Activated T-cell treated with anti-CD3 and anti-CD28 coated beads, Interleukin-2, amount 50 U/mL, for 4 hours (primary cell): ENCODE measurements around the gene CCDC85C. TPM values are rescaled to one million over a fixed set of nuclear protein-coding genes. Genes with fewer than 3 reads are reported as not detected.
A peak's percentile ranks its signal among the peaks of the same experiment; 100 is the strongest.

Source experiments
- ATAC-seq, 2 donors: fragments of 200-7000 bp; cut with Tn5 transposase; one replicate each; pipeline ENCODE4 v1.10.0; 2021
- DNase-seq: peaks from one replicate; pipeline ENCODE4 v3.0.0-alpha.2; 2020
- H3K27me3 Mint-ChIP-seq: one replicate; pipeline ENCODE4 v1.8.0; 2021; ENCODE audit warnings: low read depth, mixed read lengths
- H3K36me3 Mint-ChIP-seq: one replicate; pipeline ENCODE4 v1.8.0; 2022; ENCODE audit warnings: mixed read lengths; ENCODE audit not compliant: insufficient read depth
- H3K4me1 Mint-ChIP-seq: one replicate; pipeline ENCODE4 v1.8.0; 2021; ENCODE audit warnings: low read depth, mixed read lengths
- H3K4me3 Mint-ChIP-seq: one replicate; pipeline ENCODE4 v1.8.0; 2021; ENCODE audit warnings: mild to moderate bottlenecking, moderate library complexity, mixed read lengths
- H3K9me3 Mint-ChIP-seq: one replicate; pipeline ENCODE4 v1.8.0; 2021; ENCODE audit warnings: mixed read lengths
- total RNA-seq, 3 donors: library from RNA; stranded (reverse); gene quantifications; one replicate each; pipeline ENCODE4 v1.2.1, GENCODE V29; 2021

Gene CCDC85C
- total RNA-seq, 3 donors from 2014 or later = 3.8 to 11.1 (median 3.8) TPM

- Mint-ChIP-seq H3K27me3 (no peaks in the 10 kb centered on the region), H3K36me3 (no peaks in the 10 kb centered on the region), H3K9me3 (no peaks in the 10 kb centered on the region), H3K4me1 (peaks cover 2% of the 10 kb centered on the region), H3K4me3 (no peak overlapping the region)
- ATAC-seq = no peak
- no peak for DNase-seq
These were observed 57.6 kb downstream of the CCDC85C start for GRCh38 chr14:99546234-99546879.

DNA sequence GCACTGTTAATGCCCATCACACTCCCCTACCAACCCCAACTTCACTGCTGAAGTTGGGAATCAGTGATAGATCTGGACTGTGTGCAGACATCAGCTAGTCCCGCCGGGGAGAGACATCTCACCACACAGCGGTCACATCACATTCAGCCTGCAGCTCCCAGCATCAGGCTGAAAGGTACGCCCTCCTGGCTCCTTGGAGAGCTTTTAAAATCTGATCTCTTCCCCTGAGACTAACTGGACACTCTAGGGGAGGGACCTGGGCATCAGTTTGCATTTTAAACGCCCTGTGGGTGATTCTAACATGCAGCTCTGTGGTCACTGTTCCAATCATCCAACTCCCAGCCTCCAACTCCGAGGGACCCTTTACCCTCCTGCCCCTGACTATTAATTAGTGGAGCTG is 58.4 kb downstream of the CCDC85C start:
- H3K9me3 Mint-ChIP-seq = no peaks in the 10 kb centered on the region
- no peaks in the 10 kb centered on the region for H3K27me3 Mint-ChIP-seq
- no peak for DNase-seq
- ATAC-seq = no peak
- no peaks in the 10 kb centered on the region for H3K36me3 Mint-ChIP-seq
- H3K4me3 Mint-ChIP-seq = no peak overlapping the region
- peaks cover 2% of the 10 kb centered on the region for H3K4me1 Mint-ChIP-seq

GRCh38 chr14:99544991-99545390 is 59.0 kb downstream of the CCDC85C start:
- no peaks in the 10 kb centered on the region for H3K36me3 Mint-ChIP-seq
- H3K4me1 Mint-ChIP-seq = peaks cover 2% of the 10 kb centered on the region
- no peak overlapping the region for H3K4me3 Mint-ChIP-seq
- no peaks in the 10 kb centered on the region for H3K27me3 Mint-ChIP-seq
- H3K9me3 Mint-ChIP-seq = no peaks in the 10 kb centered on the region
- ATAC-seq = no peak
- no peak for DNase-seq

DNA sequence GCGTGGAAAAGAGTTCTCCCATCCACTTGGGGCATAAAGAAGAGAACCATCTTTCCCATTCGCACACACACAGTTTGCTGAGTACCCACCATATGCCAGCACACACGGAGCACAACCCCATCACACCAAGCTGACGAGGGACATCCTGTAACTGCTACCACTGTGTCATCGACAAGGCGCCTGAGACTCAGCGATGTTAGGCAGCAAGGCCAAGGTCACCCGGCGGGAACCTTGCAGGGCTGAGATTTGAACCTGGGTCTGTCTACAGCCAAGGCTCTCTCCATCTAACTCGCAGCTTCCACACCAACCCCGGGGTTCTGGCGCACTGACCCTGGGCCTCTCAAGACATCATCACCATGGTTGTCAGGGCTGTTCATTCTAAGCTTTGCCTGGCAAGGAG is 60.0 kb downstream of the CCDC85C start:
- ATAC-seq (no peak), DNase-seq (no peak)
- no peak overlapping the region for H3K4me3 Mint-ChIP-seq
- no peaks in the 10 kb centered on the region for H3K9me3 Mint-ChIP-seq
- H3K36me3 Mint-ChIP-seq = no peaks in the 10 kb centered on the region
- peaks cover 2% of the 10 kb centered on the region for H3K4me1 Mint-ChIP-seq
- no peaks in the 10 kb centered on the region for H3K27me3 Mint-ChIP-seq

DNA sequence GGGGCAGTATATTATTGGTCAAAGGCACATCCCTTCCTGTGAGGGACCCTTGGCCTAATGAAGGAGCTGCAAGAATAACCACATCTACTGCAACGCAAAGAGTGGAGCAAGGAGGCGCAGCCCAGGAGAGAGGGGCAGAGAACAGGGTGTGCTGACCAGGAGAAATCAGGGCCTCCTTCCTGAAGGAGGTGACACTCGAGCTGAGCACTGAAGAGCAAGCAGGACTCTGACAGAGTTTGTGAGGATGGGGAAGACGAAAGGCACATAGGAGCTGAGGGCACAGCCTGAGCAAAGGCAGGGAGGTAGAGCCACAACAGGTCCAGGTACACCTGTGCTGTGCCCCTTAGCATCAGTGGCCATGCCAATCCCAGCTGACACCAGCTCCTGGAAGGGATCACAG is 60.6 kb downstream of the CCDC85C start:
- no peak for DNase-seq
- H3K4me3 Mint-ChIP-seq = no peak overlapping the region
- H3K27me3 Mint-ChIP-seq = no peaks in the 10 kb centered on the region
- ATAC-seq = no peak
- no peaks in the 10 kb centered on the region for H3K36me3 Mint-ChIP-seq
- H3K9me3 Mint-ChIP-seq = no peaks in the 10 kb centered on the region
- H3K4me1 Mint-ChIP-seq = peaks cover 2% of the 10 kb centered on the region

DNA sequence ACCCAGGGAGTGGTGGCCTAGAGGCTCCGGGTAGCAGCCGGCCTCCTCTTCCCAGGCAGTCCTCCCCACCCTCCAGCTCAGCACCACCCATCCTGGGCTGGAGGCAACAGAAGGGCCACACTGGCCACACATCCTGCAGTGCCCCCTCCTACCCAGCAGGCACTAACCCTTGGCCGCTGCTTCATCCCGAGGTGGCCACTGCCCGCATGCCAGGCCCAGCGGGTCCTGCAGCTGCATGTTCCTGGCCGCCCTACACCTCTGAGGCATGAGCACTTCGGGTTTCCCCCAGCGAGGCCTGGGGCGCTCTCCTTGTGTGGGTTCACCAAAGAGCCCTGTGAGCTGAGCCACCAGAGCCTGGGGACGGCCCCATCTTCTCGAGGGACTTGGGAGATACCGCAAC is 61.4 kb downstream of the CCDC85C start:
- peaks cover 2% of the 10 kb centered on the region for H3K4me1 Mint-ChIP-seq
- H3K9me3 Mint-ChIP-seq = no peaks in the 10 kb centered on the region
- no peak for DNase-seq
- ATAC-seq = no peak
- no peak overlapping the region for H3K4me3 Mint-ChIP-seq
- no peaks in the 10 kb centered on the region for H3K27me3 Mint-ChIP-seq
- H3K36me3 Mint-ChIP-seq = no peaks in the 10 kb centered on the region

DNA sequence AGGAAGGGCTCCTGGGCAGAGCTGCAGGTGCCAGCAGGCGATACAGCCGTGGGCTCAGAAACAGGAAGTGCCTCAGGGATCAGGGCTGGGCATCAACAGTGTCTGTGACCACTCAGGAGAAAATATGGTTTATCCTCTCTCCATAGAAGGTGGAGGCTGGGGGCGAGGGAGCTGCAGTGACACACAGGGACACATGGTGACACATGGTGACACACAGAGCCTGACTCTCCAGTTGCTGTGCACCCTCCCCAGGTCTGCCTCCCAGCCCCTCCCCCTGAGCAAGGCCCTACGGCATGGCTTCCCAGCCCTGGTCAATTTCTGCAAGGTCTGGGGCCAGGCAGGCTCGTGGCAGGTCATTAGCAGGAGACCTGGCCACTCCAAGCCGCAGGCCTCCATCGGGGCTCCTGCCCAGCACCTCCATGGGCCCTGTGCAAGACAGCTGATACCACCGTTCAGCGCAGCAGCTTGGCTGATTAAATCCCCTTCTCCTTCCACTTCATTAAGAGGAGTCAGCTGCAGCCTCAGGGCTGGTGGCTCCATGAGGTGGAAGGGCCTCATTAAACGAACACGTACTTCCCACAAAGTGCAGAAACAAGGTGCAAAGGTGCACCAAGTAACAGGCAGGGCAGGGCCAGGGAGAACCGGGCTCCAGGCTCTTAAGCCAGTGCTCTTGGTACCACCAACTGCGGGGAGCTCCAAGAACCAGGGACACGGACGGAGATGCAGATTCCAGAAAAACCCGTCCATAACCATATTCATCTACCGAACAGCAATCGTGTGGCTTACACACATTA is 62.1 kb downstream of the CCDC85C start:
- Mint-ChIP-seq H3K27me3 (no peaks in the 10 kb centered on the region), H3K4me1 (peaks cover 2% of the 10 kb centered on the region), H3K4me3 (no peak overlapping the region), H3K9me3 (no peaks in the 10 kb centered on the region), H3K36me3 (no peaks in the 10 kb centered on the region)
- ATAC-seq = peak; percentile 30 to 32
- DNase-seq = no peak

GRCh38 chr14:99541211-99541610 is 62.8 kb downstream of the CCDC85C start:
- Mint-ChIP-seq H3K4me3 (no peak overlapping the region), H3K27me3 (no peaks in the 10 kb centered on the region), H3K9me3 (no peaks in the 10 kb centered on the region), H3K36me3 (no peaks in the 10 kb centered on the region), H3K4me1 (peaks cover 2% of the 10 kb centered on the region)
- DNase-seq (no peak), ATAC-seq (no peak)

DNA sequence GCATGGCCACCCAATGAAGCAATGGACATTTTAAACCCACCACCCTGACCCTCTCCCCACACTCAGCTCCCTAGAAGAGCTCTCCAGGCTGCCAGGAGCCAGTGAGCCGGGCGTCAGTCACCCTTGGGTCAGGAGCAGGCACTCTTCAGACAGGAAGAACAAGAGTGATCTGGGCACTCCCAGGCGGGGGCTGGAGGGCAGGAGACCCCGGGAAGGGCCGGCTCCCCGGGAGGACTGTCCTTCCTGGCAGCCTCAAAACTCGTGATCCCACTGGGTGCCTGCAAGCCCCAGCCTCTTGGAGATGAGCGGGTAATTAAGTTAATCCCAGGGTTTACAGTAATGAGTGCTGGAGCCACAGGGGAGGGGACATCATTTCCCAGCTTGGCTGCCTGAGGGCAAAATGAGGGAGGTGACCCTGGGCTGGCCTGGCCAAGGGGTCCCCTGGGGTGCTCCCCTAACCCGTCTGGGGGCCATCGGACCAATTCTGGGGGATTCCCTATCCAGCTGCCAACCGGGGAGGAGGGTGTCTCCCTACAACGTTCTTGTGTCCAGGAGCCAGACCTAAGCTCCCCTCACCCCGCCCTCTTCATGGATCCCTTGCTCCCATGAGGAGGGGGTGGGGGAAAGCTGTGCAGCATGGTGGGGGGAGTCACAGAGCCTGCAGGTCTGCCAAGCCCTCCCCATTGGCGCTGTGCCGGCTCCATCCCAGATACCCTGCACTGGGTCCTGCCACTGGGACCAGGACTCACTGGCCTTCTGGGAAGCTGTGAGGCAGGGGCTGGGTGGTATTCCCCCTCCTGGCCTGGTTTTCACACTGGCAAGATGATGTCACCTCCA is 63.6 kb downstream of the CCDC85C start:
- H3K27me3 Mint-ChIP-seq = no peaks in the 10 kb centered on the region
- DNase-seq (no peak), ATAC-seq (no peak)
- H3K4me1 Mint-ChIP-seq = peaks cover 2% of the 10 kb centered on the region
- H3K4me3 Mint-ChIP-seq = no peak overlapping the region
- H3K36me3 Mint-ChIP-seq = no peaks in the 10 kb centered on the region
- no peaks in the 10 kb centered on the region for H3K9me3 Mint-ChIP-seq

- H3K4me3 Mint-ChIP-seq = no peak overlapping the region
- no peaks in the 10 kb centered on the region for H3K9me3 Mint-ChIP-seq
- peaks cover 2% of the 10 kb centered on the region for H3K4me1 Mint-ChIP-seq
- no peak for DNase-seq
- ATAC-seq = no peak
- H3K36me3 Mint-ChIP-seq = no peaks in the 10 kb centered on the region
- H3K27me3 Mint-ChIP-seq = no peaks in the 10 kb centered on the region
These were observed 64.5 kb downstream of the CCDC85C start for GRCh38 chr14:99539491-99539890.

DNA sequence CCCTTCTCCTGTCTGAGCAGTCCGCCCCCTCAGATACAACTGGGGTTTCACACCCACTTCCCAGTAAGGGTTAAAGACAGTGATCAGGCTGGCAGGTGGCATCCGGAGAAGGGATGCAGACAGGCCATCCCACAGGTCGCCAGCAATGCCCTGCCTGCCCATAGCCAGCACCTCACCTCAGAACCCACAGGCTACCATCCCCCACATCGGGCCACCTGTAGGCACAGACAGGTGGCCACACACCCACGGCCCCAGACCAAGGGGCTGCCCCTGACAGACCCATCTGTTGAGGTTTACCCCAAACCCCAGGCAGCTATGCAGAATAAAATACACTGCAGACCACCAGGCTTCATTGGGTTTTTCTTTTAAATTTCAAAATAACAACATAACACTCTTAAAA is 65.3 kb downstream of the CCDC85C start:
- no peak overlapping the region for H3K4me3 Mint-ChIP-seq
- no peaks in the 10 kb centered on the region for H3K9me3 Mint-ChIP-seq

DNA sequence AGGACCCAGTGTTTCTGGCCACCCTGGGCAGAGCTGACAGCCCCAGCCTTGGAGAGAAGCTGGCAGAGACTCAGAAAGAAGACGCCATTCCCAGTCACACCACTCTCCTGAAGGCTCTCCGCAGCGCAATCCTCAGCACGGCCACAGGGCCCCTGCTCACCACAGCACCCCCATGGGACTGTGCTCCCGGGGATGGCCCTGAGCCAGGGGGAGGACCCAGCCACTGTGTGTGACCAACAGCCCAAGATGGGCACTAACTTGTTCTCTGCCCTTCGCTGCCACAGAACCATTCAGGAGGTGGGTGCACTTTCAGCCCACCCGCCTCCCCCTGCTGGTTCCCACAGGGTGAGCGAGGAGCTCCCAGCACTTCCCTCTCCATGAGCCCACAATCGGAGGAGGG is 65.7 kb downstream of the CCDC85C start:
- no peak overlapping the region for H3K4me3 Mint-ChIP-seq
- H3K4me1 Mint-ChIP-seq = peaks cover 2% of the 10 kb centered on the region
- DNase-seq (no peak), ATAC-seq (no peak)
- no peaks in the 10 kb centered on the region for H3K9me3 Mint-ChIP-seq
- H3K27me3 Mint-ChIP-seq = no peaks in the 10 kb centered on the region
- no peaks in the 10 kb centered on the region for H3K36me3 Mint-ChIP-seq

More for the DNA sequence above, 65.3 kb downstream of the CCDC85C start:
- ATAC-seq (no peak), DNase-seq (no peak)
- Mint-ChIP-seq H3K4me1 (peaks cover 2% of the 10 kb centered on the region), H3K36me3 (no peaks in the 10 kb centered on the region), H3K27me3 (no peaks in the 10 kb centered on the region)

DNA sequence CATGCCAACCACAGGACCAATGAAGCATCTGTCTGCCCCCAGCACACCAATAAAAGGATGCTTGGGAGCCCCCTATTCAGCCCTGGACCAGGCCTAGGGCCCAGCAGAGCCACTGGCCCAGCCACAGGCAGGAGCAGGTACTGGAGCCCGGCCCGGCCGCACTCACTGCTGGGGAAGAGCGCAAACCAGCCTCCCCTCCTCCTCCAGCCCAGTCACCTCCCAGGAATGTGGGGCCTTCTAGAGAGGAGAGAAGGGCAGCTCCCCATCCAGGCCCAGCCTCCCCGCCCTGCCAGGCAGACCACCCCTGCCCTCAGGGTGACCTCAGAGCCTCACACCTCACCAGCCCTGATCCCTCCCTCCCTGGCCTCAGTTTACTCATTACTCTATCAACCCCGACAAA is 66.6 kb downstream of the CCDC85C start:
- ATAC-seq (no peak), DNase-seq (no peak)
- Mint-ChIP-seq H3K27me3 (no peaks in the 10 kb centered on the region), H3K9me3 (no peaks in the 10 kb centered on the region), H3K4me1 (peaks cover 2% of the 10 kb centered on the region), H3K4me3 (no peak overlapping the region), H3K36me3 (no peaks in the 10 kb centered on the region)

DNA sequence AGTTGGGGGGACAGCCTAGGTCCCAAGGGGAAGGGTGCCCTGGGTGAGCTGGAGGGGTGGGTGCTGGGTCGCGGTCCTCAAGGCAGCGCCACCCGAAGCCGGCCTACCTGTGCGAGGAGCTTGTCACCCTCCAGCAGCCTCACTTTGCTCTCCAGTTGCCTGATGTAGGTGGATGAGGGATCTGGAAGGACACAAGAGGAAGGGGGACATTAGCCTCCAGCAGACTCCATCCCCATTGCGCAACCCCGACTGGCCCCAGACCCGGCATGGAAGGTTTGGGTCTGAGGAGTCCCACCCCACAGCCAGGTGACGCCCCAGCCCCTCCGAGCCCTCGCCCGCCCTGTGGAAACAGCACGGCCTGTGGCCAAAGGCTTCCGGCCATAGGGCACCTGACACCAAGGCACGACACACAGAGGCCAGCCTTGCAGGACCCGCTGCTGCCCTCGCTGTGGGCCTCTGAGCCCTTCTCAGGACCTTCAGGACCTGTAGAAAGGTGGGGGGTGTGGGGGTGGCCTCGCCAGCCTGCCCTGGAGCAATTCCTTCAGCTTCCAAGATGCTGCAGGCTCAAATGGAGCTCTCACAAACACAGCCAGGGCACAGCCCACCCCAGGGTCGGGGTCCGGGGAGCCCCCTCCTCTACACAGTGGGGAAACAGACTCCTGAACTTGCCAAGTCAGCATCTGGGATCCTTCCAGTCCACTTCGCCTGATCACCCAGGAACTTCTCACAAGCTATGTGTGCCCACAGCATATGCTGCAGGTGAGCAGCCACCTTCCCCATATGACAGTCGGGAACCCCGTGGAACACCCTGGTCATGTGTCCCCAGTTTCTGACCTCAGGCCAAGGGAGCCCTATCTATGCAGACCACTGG is 67.9 kb downstream of the CCDC85C start:
- no peaks in the 10 kb centered on the region for H3K9me3 Mint-ChIP-seq
- no peaks in the 10 kb centered on the region for H3K27me3 Mint-ChIP-seq
- H3K4me3 Mint-ChIP-seq = no peak overlapping the region
- DNase-seq = no peak
- no peaks in the 10 kb centered on the region for H3K4me1 Mint-ChIP-seq
- ATAC-seq = no peak
- H3K36me3 Mint-ChIP-seq = no peaks in the 10 kb centered on the region
